Stimulated activated CD4-positive, alpha-beta T cell treated with anti-CD3 and anti-CD28 coated beads, TNF-alpha, amount 100 ng/mL, for 24 hours (primary cell): ENCODE results near the gene COMTD1.

ENCODE experiments used
- DNase-seq, 3 experiments: peaks; one replicate each; pipeline ENCODE4 v3.0.0-alpha.2; 2020; ENCODE audit warnings: low read depth in 3 of 3

COMTD1 gene

GRCh38 chr10:75235375-75236177 lies at the start of gene COMTD1:
COMTD1 (minus strand) TSS chr10:75235957; CDS start chr10:75235928, 29 bp downstream.
- peak; percentile 87 to 95 (median 88) for DNase-seq

DNA sequence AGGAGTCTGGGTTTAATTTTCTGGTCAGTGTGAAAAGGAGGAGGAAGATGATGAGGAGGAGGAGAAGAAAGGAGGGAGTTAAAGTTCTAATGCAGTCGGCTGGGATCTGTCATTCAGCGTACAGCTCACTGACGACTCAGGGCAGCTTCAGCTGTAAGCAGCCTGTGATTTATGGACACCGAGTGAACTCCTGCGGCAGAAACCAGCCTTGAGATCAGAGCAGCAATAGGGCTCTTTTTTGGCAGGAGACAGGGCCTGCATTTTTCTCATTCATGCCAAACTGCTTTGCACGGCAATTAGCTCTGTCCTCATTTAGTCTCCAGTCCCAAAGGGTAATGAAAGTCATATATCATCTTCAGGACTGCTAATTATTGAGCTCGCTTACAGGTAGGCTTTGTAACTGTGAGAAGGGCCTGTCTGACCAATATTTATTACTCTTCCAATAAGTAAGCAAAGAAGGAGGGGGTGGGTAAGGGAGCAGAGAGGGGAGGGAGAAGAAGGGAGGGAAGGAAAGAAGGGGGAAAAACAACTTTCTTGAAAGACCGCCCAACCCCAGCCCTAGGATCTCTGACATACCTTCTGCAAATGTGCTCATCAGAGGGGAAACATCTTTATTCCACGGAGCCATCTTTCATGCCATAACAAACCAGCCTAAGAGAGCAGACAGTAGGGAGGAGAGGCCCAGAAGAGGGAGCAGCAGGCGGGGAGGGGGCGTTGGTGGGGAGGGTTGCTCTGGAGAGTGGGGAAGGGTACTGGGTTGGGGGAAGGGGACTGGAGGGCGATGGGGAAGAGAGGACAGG lies 48.1 kb upstream of the COMTD1 start:
- DNase-seq = no peak

DNA sequence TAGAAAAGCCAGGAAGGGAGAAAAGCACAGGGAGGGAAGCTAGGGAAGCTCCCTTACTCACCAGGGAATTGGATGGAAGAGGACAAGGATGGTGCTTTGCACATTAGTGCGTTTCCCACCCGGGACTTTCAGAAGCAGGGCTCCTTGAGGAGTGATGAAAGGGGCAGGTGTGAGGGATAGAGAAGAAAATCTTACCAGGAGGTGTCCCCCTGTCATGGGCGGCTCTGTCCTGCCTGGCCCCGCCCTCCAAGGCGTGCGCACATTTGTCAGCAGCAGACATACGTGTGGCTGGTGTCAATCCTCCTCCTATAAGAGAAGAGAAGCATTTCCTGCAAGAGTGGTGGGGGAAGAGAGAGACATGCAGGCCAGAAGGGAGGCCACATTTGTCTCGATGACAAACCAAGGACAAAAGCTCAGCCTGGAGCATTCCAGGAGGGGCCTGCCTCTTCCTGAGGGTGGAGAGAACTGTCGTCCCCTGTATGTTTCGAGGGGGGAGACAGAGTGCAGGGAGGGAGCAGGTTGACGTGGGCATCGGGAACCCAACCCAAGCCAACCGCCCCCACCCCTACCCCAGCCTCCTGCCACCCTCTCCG lies 47.4 kb upstream of the COMTD1 start:
- no peak for DNase-seq

DNA sequence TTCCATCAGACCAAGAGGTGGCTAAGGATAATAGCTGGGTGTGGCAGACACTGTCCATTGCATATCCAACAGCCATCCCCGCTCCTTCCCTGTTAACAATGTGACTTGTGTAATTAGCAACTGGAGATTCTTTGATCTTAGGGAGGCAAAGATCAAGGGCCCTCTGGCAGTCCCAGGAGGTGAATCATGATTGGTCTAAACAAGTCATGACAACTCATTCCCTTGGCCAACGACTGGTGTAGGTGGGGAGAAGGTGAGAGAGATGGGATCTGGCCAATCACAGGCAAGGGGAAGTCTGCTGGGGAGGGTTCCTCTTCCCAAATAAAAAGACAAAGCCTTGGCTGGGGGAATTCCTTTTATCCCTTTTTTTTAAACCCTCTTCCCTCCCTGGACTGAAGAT lies 46.2 kb upstream of the COMTD1 start:
- no peak for DNase-seq

DNA sequence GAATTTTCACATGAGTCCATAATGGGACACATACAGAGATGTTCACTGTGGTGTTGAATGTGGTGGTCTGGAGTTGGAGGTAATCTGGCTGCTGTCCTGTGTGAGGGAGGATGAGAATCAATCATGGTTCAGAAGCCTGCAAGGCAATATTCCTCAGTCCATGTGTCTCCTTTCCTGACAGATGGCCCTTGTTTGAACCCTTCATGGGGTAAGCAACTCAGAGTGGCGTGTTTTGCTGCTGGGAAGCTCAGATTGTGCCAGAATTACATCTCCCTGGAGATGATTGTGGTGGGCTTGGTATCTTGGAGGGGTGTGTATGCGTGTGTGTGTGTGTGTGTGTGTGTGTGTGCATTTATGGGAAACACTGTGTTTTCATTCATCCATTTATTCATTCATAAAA lies 44.5 kb upstream of the COMTD1 start:
- DNase-seq = no peak

DNA sequence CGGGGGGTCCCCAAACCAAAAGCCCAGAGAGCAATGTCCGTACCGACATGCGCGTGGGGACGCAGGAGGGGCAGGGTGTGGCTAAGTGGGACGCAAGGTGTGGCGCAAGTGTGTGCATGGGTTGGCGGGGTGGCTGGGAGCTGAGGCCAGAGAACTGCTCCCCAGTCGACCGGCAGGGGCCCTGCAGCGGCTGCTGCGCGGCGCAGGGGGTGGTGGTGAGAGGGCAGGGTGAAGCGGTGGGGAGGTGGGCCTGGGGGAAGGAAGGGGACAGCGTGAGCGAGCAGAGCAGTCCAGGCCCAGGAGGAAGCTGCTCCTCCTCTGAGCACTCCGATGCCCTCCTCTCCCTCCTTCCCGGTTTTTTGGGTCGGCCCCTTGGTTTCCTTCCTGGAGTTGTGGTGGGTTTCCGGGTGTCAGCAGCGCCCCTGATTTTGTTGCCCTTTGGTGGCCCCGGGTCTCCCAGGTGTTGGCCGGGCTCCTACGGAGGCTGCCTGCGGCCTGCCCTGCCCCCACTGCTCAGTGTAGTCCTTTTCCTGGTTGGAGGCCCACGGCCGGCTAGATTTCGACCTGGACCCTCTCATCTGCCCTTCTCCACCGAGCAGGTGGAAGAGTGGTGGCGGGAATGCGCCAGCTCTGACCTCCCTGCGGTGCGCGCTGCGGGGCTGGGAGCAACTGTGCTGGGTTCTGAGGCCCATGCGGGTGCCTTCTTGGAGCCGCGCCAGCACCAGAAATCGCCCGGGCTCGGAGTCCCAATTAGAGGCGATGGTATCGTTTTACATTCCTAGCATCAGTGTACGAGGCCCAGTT lies 40.5 kb upstream of the COMTD1 start:
- DNase-seq = no peak

DNA sequence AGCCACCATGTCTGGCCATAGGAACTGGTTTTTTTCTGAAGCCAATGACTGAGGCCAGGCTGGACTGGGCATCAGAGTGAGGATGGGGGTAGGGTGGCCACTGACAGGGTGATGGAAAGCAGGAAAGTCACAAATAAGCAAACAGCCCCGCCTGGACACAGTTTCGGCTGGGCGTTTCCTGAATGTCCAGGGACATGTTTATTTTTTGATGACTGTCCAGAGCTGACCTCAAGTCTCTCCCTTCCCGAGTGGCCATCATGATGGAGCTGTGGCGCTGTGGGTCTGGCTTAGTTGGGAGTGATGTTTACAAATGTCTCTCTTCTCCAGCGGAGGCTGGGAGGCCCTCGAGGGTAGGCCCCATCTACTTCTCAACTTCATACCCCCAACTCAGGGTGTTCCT lies 37.1 kb upstream of the COMTD1 start:
- DNase-seq = no peak

DNA sequence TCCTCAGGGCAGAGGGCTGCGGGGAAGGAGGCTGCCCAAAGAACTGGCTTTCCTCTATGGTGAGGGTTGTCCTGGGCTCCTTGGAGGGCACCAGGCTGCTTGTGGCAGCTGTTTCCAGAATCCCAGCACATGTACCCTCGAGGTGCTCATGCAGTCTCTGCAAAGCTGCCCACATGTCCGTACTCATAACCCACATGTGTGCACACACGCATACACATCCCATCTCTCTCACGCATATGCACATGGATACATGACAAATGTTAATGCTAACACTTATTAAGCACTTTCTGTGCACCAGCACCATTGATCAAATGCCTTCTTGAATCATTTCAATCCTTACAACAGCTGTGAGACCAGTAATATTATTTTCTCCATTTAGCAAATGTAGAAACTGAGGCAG lies 36.3 kb upstream of the COMTD1 start:
- DNase-seq = no peak

DNA sequence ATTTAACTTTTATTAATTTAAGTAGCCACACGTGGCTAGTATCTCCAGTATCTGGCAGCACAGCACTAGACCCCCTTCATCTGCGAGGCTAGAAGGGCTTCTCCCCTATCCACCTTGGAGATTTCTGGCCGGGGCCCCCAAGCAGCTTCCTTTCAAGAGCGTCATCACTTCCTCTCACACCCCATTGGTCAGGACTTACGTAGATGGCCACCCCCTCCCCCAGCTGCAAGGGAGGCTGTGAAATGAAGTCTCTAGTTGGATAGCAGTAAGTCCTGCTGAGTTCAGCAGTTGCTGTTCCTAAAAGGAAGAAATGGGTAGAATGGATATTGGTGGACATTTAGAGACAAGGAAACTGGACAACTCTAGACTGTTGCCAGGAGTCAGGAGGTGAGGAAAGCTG lies 33.8 kb upstream of the COMTD1 start:
- DNase-seq = no peak

DNA sequence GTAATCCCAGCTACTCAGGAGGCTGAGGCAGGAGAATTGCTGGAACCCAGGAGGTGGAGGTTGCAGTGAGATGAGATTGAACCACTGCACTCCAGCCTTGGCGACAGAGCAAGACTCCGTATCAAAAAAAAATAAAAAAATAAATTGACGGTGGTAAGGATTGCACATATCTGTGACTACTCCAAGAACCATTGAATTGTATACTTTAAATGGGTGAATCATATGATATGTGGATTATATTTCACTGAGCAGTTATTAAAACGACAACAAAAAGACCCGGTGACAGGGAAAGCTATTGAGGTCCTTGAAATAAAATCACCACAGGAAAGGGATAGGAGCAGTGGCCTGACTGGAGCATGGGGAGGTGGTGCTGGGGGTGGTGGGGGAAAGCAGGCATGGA lies 31.2 kb upstream of the COMTD1 start:
- no peak for DNase-seq

DNA sequence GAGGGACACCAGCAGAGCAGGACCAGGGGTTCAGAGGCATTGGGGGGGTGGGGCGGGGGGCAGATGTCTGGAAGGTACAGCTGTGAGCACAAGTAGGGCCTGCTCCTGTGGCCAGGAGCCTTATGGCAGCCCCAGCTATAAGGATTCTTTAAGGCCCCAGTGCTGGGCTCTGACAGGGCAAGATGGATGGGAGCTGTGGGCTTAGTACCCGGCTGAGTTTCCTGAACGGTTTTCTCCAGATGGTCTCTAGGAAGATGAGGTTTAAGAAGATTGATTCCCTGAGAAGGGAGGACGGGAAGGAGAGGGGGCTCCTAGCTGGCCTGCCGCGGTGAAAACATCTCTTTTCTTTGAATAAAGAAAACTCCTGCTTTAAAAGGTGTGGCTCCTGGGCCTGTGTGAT lies 30.1 kb upstream of the COMTD1 start:
- DNase-seq = no peak

- no peak for DNase-seq
These were observed 28.0 kb upstream of the COMTD1 start for GRCh38 chr10:75263806-75264205.

- DNase-seq = no peak
These were observed 26.3 kb upstream of the COMTD1 start for GRCh38 chr10:75261813-75262705.

DNA sequence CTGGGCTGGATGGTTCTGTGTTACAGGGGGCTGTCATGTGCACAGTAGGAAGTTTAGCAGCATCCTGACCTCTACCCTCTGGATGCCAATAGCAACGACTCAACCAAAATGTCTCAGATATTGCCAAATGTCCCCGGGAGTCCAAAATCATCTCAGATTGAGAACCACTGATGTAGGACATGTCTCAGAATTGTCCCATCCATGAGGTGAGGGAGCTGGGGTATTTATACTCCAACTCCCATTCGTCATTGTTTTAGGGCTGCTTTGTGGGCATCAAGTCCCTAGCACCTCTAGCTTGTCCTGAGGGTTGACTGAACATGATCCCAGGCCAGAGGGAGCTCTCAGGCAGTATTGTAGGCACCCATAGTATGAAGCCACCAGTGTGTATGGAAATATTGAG lies 25.2 kb upstream of the COMTD1 start:
- DNase-seq = no peak

GRCh38 chr10:75254739-75255138 lies 19.0 kb upstream of the COMTD1 start:
- no peak for DNase-seq

DNA sequence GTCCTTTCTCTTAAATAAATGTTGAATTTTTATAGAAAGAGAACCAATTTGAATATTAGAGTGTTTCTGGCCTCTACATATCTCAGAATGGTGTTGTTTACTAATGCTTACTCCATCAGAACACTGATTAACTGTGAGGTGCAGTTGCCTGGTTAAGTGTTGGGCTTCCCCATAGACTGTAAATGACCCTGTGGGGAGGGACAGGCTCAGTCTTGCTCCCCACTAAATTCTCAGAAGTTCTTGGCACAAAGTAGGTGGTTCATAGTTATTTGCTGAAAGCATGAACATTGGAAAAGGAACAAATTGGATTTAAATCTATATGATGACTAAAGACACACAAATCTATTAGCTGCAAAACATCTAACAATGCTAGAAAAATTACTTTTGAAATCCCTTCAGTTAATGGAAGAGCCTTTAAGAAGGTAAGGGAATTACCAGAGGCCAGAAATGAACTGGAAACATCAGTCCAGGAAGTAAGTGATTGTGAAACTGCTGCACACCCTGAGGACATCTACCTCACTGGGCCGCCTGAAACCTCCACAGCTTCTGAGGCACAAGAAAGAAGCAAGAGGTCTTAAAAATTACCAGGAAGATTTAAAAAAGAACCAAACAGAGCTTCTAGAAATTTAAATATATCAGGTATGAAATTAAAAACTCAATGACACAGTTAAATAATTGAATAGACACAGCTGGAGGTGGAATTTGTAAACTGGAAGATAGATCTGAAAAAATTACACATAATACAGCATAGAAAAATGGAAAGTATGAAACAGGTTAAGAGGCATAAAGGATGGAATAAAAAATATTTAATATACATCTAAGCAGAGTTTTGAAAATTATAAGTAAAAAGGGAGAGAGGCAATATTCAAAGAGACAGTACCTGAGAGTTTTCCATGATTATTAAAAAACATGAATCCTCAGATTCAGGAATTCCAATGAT lies 17.8 kb upstream of the COMTD1 start:
- DNase-seq = no peak

- DNase-seq = no peak
These were observed 15.2 kb upstream of the COMTD1 start for GRCh38 chr10:75250934-75251333.

DNA sequence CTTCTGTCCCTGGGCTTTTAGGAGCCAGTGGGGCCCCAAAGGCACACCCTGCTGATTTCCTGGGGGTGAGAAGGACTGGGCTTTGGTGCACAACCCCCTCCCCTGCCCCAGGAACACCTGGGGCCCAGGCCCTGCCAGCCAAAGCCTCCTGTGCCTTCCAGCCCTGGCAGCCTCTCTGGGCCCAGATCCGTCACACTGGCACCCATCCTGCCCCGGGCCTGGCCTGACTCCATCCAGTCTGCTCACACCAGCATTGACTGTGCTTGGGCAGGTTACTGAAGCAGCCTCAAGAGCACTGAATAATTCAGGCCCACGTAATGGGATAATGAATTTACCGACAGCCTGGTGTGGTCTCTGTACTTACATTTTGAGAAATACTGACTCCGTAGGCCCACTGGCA lies 12.0 kb upstream of the COMTD1 start:
- no peak for DNase-seq

DNA sequence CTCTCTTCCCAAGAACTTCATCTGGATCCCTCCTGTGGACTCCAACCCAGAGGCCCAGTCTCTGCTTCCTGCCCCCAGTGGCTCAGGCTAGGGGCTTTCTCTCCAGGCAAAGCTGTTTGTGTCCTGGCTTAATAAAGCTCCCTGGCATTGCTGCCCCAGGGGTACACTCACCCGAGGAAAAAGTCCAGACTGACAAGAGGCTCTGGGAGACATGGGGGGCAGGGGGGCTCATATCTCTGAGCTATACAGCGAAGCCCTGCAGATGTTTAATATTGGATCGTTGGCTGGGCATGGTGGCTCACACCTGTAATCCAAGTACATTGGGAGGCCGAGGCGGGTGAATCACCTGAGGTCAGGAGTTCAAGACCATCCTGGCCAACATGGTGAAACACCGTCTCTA lies 10.7 kb upstream of the COMTD1 start:
- no peak for DNase-seq
